ENCODE results near the gene ARHGAP40. TPM values are rescaled to one million over a fixed set of nuclear protein-coding genes. Genes with fewer than 3 reads are reported as not detected.

Gene ARHGAP40
- total RNA-seq, 2 donors from 2014 or later, result not detected

GRCh38 chr20:38674092-38674764 is 72.6 kb downstream of the ARHGAP40 start:
- Histone ChIP-seq H3K9me3 (no peaks in the 10 kb centered on the region), H3K27ac (no peak overlapping the region), H3K4me1 (peaks cover 9% of the 10 kb centered on the region), H3K27me3 (no peaks in the 10 kb centered on the region), H3K36me3 (replicated peaks in 1 of 2; ENCODE audit: insufficient read depth in 1 of 2, low read depth in 2 of 2) (no peaks in the 10 kb centered on the region), H3K4me3 (no peak overlapping the region)
- DNase-seq (peak; percentile 17 to 30 (median 26)), ATAC-seq (peak; percentile 52)
- intact Hi-C loops (cut with DNase I), result no loop called here
- WGBS, 2 donors, result 2 to 13% methylated on average over 21 to 61 of the region's 75 CpGs
- TF ChIP-seq, protein P1, sequence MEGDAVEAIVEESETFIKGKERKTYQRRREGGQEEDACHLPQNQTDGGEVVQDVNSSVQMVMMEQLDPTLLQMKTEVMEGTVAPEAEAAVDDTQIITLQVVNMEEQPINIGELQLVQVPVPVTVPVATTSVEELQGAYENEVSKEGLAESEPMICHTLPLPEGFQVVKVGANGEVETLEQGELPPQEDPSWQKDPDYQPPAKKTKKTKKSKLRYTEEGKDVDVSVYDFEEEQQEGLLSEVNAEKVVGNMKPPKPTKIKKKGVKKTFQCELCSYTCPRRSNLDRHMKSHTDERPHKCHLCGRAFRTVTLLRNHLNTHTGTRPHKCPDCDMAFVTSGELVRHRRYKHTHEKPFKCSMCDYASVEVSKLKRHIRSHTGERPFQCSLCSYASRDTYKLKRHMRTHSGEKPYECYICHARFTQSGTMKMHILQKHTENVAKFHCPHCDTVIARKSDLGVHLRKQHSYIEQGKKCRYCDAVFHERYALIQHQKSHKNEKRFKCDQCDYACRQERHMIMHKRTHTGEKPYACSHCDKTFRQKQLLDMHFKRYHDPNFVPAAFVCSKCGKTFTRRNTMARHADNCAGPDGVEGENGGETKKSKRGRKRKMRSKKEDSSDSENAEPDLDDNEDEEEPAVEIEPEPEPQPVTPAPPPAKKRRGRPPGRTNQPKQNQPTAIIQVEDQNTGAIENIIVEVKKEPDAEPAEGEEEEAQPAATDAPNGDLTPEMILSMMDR (IDR thresholded peaks at IDR 0.05), result no peak
- no peak for TF ChIP-seq POLR2A (IDR thresholded peaks at IDR 0.05)

- intact Hi-C loops (cut with DNase I), result no loop called here
- 28 to 30% methylated on average over 11 to 13 of the region's 13 CpGs for WGBS, 2 donors
- Histone ChIP-seq H3K36me3 (replicated peaks in 1 of 2; ENCODE audit: insufficient read depth in 1 of 2, low read depth in 2 of 2) (no peaks in the 10 kb centered on the region), H3K4me3 (no peak overlapping the region), H3K9me3 (no peaks in the 10 kb centered on the region), H3K4me1 (peaks cover 9% of the 10 kb centered on the region), H3K27ac (no peak overlapping the region), H3K27me3 (no peaks in the 10 kb centered on the region)
- DNase-seq (no peak), ATAC-seq (no peak)
- TF ChIP-seq, protein P1 (IDR thresholded peaks at IDR 0.05), result no peak
- TF ChIP-seq POLR2A (IDR thresholded peaks at IDR 0.05), result no peak
These were observed 73.1 kb downstream of the ARHGAP40 start for GRCh38 chr20:38674765-38675133.

DNA sequence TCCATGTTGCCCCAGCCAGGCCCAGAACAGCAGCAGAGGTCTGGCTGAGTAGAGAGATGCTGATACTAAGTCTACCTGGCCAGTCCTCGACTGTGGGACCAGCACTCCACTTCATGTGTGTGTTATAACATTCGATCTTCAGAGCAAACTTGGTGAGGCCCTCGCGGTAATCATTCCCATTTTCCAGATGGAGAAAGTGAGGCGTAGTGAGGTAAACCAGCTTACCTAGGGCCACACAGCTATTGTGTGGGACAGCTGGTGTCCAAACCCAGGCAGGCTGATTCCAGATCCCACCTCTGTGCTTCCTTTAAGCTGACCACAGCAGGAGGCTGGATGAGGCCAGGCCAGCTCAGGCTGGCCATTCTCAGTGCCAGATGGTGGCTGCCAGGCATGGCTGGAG is 75.0 kb downstream of the ARHGAP40 start:
- H3K36me3 ChIP-seq (replicated peaks in 1 of 2; ENCODE audit: insufficient read depth in 1 of 2, low read depth in 2 of 2), result no peaks in the 10 kb centered on the region
- H3K27me3 ChIP-seq, result no peaks in the 10 kb centered on the region
- ATAC-seq (no peak), DNase-seq (no peak)
- H3K4me3 ChIP-seq, result no peak overlapping the region
- intact Hi-C loops (cut with DNase I), result no loop called here
- H3K4me1 ChIP-seq, result peaks cover 9% of the 10 kb centered on the region
- no peaks in the 10 kb centered on the region for H3K9me3 ChIP-seq
- 73% methylated on average over 4 to 5 of the region's 5 CpGs for WGBS, 2 donors
- H3K27ac ChIP-seq, result no peak overlapping the region
- TF ChIP-seq, protein P1 (IDR thresholded peaks at IDR 0.05), result no peak
- no peak for TF ChIP-seq POLR2A (IDR thresholded peaks at IDR 0.05)

GRCh38 chr20:38680500-38681306 is 79.1 kb downstream of the ARHGAP40 start:
- WGBS, 2 donors, result 31 to 42% methylated on average over 9 of the region's 9 CpGs
- intact Hi-C loops (cut with DNase I), result no loop called here
- DNase-seq (peak in 1 of 4 donors; percentile 22), ATAC-seq (no peak)
- no peak overlapping the region for H3K27ac ChIP-seq
- H3K9me3 ChIP-seq, result no peaks in the 10 kb centered on the region
- no peaks in the 10 kb centered on the region for H3K36me3 ChIP-seq (replicated peaks in 1 of 2; ENCODE audit: insufficient read depth in 1 of 2, low read depth in 2 of 2)
- TF ChIP-seq, protein P1 (IDR thresholded peaks at IDR 0.05), result no peak
- no peak for TF ChIP-seq POLR2A (IDR thresholded peaks at IDR 0.05)
- H3K4me1 ChIP-seq, result no peaks in the 10 kb centered on the region
- no peak overlapping the region for H3K4me3 ChIP-seq
- no peaks in the 10 kb centered on the region for H3K27me3 ChIP-seq
